ENCODE results near the gene RAD51B. TPM values are rescaled to one million over a fixed set of nuclear protein-coding genes. Genes with fewer than 3 reads are reported as not detected.
"Not testable (repeated sequence)": the region's sequence is repeated elsewhere in the genome, so short reads cannot be mapped to it uniquely, and the experiment has no call there.

Gene RAD51B
- total RNA-seq, 1 donor from 2014 or later, result 3.3 TPM

GRCh38 chr14:68759937-68760336, 940.4 kb downstream of the RAD51B start:
- DNase-seq (ENCODE audit: low spot score) (no peak), ATAC-seq (no peak)

GRCh38 chr14:68760761-68761160, 941.2 kb downstream of the RAD51B start:
- DNase-seq (ENCODE audit: low spot score) (no peak), ATAC-seq (no peak)

GRCh38 chr14:68761391-68761790, 941.8 kb downstream of the RAD51B start:
- ATAC-seq, result no peak
- DNase-seq (ENCODE audit: low spot score), result no peak

GRCh38 chr14:68762953-68763764, 943.6 kb downstream of the RAD51B start:
- ATAC-seq (peak; percentile 90), DNase-seq (ENCODE audit: low spot score) (peak; percentile 81)

DNA sequence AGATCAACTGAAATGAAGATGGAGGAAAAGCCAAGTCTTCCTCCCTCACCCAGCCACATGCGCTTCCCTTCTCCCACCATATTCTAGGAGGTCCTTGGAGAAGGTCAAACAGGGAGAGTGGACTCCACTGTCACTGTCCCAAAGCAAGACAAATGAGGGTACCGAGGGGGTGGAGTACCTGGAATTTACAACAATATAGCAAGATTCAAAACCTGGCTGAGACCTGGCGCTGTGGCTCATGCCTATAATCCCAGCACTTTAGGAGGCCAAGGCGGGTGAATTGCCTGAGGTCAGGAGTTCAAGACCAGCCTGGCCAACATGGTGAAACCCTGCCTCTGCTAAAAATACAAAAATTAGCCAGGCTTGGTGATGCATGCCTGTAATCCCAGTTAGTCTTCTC, 944.3 kb downstream of the RAD51B start:
- not testable (repeated sequence) for ATAC-seq; DNase-seq (ENCODE audit: low spot score)

DNA sequence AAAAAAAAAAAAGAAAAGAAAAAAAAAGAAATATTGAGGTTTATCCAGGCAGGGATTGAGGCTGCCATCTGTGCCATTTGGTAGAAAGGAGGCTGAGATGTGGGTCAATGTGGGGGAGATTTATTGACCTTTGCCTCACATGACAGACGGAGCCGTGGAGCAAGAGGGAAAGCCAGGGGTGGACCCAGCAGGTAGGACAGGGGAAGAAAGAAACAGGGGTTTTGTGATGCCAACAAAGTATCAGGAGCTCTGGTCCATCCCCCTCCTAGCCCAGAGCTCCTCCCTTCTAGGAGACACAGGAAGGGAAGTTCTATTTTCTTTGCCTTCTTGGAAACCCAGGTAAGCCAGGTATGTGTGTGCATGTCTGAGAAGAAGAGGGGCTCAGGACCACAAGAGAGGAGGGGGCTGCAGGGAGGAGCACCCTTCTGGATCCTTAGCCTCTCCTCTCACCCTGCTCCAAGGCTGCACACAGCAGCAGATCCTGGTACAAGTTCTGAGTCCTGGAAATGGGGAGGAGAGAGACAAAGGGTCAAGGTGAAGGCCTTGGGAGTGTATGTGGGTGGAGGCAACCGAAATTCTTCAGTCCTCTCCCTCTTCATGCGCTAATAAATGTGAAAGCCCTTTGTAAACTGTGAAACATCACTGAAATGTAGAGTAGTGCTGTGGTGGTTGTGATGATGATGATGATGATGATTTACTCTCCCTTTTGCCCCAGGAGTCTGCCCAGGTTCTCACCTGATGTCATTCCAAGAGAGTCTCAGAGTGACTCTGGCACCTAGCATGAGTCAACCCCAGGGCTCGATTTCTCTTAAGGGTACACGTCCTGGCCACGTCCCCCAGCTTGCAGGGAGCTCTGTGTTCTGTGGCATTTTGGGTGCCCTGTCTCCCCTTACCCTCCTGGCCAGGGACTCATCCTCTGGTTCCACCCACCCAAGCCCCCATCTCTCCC, 947.0 kb downstream of the RAD51B start:
- ATAC-seq (peak; percentile 1), DNase-seq (ENCODE audit: low spot score) (no peak)

GRCh38 chr14:68767248-68767645, 947.7 kb downstream of the RAD51B start:
- ATAC-seq (no peak), DNase-seq (ENCODE audit: low spot score) (no peak)

GRCh38 chr14:68768316-68768715, 948.7 kb downstream of the RAD51B start:
- no peak for ATAC-seq
- no peak for DNase-seq (ENCODE audit: low spot score)

DNA sequence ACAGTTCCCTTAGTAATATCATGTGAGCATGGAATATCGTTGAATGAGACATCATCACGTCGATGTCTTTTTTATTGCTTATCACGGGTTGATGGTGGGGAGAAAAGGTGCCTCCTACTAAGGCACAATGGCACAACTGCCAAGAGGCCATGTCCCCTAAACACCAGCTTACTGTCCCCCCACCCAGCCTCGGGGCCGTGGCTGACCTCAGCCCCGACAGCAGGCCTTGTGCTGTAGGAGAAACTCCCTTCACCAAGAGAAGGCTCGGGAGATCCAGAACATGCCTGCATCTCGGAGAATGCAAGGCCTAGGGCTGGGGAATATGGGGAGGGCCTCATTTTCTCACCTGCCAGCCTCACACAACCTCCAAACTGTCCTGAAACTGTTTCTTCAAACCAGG, 950.5 kb downstream of the RAD51B start:
- no peak for ATAC-seq
- DNase-seq (ENCODE audit: low spot score), result no peak

DNA sequence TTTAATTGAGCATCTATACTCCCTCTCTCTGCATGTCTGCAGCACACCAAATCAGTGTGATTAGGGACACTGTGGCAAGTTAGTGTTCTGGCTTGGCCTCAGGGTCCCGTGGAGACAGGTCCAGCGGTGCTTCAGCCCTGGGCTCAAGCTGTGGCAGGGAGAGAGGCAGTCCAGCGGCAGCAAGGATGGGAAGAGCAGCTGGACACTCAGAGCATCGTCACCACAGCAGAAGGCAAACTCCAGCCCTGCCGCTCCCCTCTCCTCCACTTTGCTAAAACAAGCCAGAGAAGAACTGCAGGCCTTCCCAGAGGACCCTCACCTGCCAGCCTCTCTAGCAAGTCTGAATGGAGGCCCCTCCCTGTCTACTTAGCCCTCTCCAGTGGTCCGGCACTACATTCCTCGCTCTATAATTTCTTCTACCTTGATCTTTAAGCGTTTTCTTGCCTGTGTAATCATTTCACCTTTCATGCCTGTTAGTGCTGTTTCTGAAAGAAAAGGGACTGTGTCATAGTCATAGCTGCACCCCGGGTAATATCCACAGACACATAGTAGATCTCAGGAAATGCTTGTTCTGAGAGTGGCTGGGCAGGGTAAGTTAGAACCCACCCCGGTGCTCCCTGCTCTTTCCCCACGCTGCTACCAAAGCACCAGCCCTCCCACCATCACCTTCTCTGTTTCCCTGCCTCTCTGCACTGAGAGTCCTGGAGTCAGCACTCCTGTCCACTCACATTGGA, 951.1 kb downstream of the RAD51B start:
- DNase-seq (ENCODE audit: low spot score) (no peak), ATAC-seq (no peak)

- ATAC-seq, result peak; percentile 54
- no peak for DNase-seq (ENCODE audit: low spot score)
These were observed 952.1 kb downstream of the RAD51B start for GRCh38 chr14:68771631-68772030.

DNA sequence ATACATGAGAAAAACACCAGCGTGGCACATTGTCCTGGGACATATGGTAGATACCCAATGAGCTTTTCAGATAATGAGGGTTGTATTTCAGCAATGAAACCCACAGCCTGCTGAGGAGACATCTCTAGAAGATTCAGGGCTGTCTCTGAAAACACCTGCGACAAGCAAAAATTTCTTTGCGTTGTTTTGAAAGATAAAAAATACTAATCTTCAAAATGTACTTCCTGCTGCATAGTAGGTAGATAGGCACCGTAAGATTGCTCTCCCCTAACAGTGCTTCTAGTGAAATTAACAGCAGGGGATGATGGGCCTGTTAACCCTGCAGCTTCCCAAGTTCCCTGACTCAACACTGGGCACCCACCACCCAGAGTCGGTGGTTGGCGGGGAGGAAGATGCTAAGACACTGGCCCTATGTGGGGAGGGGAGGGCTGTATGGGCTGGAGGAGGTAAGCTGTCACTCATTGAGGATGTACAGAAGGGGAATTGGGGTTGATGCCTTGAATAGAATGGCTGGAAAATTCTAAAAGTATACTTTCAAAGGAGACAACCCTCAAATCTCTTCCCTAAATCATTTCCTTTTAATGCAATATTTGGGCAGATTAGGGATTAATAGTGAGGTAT, 953.3 kb downstream of the RAD51B start:
- DNase-seq (ENCODE audit: low spot score) (no peak), ATAC-seq (no peak)

DNA sequence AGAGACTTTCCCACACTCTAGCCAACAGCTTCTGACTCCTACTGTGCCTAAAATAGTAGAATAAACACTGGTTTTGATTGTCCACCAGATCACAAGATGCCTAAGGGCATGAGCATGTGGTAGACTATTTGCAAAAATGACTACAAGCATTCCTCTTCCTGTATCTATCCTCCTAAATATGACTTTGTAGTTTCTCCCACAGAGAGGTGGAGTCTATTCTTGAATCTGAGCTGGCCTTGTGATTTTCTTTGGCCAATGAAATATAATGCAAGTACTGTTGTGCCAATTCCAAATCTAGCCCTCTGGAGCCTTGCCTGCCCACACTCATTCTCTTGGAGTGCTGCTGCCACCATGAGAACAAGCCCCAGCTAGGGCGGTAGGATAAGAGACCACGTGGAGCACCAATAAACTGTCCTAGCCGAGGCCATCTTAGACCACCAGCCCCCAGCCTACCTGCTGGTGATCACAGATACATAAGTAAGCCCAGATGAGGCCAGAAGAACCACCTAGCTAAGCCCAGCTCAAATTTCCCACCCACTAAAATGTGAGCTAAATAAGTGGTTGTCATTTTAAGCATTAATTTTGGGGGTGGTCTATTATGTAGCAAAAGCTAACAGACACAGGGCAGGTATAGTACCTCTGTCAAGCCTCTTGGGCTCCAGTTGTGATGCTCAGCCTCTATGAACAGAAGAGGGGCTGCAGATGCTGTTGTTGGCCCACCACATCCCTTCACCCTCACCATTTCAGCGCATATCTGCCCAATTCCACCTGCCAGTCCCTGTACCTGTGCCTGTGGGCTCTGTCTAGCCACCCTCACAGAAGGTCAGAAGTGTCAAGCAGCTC, 955.4 kb downstream of the RAD51B start:
- peak; percentile 28 for ATAC-seq
- DNase-seq (ENCODE audit: low spot score), result peak; percentile 37

DNA sequence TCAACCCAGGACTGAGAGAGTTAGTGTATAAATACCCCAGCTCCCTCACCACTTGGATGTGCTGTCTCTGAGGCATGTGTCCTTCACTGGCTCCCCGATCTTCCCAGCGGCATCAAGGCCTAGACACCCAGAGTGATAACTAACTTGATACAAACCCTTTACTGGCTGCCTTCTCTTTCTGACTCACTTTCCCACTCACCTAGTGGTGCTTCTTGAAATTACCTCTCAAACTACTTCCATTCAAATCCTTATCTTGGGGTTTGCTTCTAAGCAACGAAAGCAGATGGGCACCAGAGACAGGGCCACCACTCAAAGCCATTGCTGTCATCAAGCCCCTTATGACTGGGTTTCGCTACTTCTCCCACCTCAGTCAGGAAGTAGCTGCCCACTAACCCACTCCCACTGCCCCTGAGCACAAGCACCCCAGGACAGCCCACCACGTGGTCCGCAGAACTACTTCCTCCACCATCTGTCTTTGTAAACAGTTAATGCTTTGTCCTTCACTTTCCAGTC, 956.1 kb downstream of the RAD51B start:
- ATAC-seq, result no peak
- no peak for DNase-seq (ENCODE audit: low spot score)

DNA sequence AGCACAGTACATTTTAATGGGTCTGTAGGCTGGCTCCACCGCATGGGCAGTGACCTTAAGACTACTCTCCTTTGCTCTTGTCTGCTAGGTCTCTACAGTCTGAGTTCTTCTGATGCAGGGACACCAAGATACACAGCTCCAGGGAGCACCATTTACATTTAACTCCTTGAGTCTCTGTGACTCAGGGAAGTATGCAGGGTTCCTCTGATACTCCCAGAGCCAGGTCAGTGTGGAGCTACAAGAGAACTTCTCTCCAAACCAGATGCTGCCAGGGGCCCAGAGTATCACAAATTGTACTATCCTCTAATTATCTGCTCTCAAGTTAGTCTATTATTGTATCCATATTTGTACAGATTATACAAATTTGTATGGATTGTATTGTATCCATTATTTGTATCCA, 958.1 kb downstream of the RAD51B start:
- DNase-seq (ENCODE audit: low spot score) (peak; percentile 16), ATAC-seq (no peak)

All from left lobe of liver (tissue), 2 donors.